GM18858 (cell line): ENCODE results near the gene SNPH.

Source experiments
- ATAC-seq: cut with Tn5 transposase; IDR thresholded peaks from one replicate; pipeline ENCODE4 v1.9.1; 2021; ENCODE audit not compliant: unreplicated experiment

SNPH gene

GRCh38 chr20:1323256-1323655 is 57.2 kb downstream of the SNPH start:
- no peak for ATAC-seq

- no peak for ATAC-seq
Measured at GRCh38 chr20:1323830-1324597, 57.9 kb downstream of the SNPH start.

GRCh38 chr20:1324598-1325172 is 58.6 kb downstream of the SNPH start:
- ATAC-seq: no peak

GRCh38 chr20:1325173-1326030 is 59.3 kb downstream of the SNPH start:
- ATAC-seq: peak; percentile 72

- ATAC-seq: no peak
Measured at GRCh38 chr20:1326031-1326930, 60.2 kb downstream of the SNPH start.

DNA sequence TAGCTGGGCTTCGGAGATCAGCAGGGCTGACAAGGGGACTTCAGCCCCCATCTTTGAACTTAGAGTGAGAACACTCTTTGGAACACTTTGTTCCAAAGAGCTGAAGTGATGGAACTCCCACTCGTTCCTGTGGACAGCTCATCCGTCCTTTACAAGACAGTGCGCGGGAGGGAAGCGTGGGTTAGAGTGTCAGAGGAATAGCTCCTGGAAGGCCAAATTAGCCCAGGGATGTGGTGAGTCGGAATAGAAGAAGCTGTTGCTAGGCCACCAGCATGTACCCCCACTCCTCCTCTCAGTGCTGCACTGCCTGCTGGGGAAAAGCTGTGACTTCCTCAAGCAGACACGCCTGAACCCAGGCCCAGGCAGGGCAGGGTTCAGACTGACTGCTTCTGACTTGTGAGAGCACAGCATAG is 61.2 kb downstream of the SNPH start:
- ATAC-seq: no peak

DNA sequence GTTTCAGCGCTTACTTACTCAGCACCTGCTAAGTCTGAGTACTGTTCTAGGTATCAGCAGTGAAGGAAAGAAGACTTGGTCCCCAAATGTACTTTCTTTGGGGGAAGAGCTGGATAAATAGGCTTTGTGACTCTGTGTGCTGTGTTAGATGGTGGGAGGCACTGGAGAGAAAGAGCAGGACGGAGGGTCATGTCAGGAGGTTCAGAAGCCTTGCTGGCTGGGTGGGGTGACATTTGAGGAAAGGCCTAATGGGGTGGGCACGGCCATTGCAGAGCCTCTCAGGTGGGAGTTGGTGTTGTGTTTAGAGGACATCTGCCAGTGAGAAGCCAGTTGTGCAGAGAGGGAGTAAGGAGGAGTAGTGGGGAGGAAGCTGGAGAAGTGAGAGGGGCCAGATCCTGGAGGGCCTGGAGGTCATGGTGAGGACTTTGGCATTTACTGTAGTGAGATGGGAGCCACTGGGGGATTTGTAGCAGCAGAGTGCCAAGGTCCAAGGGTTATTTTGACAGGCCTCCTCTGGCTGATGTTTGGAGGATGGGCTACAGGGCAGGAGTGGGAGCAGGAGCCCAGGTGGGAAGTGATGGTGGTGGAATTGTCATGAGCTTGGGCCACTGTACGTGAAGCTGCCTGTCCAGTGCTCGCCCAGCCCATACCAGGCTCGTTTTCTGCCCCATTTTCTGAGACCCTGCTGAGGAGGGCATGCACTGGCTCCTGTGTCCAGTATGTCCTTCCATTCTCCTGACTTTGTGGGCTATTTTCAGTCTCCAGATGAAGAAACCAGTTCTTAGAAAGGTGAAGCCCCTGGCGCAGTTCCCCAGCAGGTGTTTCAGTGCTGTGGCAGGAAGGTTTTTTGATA is 62.0 kb downstream of the SNPH start:
- no peak for ATAC-seq

DNA sequence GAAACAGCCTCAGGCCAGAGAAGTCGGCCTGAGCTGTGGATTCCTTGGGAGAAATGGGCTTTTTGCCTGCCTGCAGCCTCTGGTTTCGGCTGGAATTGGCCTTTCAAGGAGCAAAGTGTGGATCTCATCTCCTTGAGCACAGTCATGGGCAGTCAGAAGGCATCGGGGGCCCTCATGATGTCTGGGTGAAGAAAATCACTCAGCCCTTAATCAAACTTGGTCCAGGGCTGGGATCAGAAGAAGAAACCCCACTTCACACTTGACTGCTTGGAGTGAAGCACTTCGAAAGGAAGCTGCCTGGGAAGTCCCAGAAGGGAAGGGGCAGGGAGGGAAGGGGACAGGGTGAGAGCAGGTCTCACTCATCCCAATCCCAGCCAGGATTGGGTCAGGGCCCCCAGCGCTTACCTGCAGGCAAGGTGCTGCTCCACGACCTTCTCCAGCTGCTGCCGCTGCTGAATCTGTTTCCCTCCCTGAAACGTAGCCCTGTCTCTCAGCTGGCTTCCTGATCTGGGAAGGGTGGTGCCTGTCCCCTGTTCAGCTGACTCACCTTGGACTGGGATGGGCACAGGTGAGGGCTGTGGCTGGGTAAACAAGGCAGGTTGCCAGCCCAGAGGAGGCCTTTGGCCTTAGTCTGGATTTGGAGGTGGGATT is 62.7 kb downstream of the SNPH start, which contains the start of gene SDCBP2:
Gene SDCBP2 (minus strand): TSS at position 460 of the 651 bp plus-strand sequence. CDS start 8,723 bp downstream, outside the sequence.
- ATAC-seq: no peak

GRCh38 chr20:1330075-1330830 is 64.2 kb downstream of the SNPH start:
- no peak for ATAC-seq

- no peak for ATAC-seq
Measured at GRCh38 chr20:1331101-1331500, 65.0 kb downstream of the SNPH start.

GRCh38 chr20:1331801-1332453 is 65.8 kb downstream of the SNPH start:
- no peak for ATAC-seq

GRCh38 chr20:1332749-1333300 is 66.7 kb downstream of the SNPH start:
- ATAC-seq: no peak

DNA sequence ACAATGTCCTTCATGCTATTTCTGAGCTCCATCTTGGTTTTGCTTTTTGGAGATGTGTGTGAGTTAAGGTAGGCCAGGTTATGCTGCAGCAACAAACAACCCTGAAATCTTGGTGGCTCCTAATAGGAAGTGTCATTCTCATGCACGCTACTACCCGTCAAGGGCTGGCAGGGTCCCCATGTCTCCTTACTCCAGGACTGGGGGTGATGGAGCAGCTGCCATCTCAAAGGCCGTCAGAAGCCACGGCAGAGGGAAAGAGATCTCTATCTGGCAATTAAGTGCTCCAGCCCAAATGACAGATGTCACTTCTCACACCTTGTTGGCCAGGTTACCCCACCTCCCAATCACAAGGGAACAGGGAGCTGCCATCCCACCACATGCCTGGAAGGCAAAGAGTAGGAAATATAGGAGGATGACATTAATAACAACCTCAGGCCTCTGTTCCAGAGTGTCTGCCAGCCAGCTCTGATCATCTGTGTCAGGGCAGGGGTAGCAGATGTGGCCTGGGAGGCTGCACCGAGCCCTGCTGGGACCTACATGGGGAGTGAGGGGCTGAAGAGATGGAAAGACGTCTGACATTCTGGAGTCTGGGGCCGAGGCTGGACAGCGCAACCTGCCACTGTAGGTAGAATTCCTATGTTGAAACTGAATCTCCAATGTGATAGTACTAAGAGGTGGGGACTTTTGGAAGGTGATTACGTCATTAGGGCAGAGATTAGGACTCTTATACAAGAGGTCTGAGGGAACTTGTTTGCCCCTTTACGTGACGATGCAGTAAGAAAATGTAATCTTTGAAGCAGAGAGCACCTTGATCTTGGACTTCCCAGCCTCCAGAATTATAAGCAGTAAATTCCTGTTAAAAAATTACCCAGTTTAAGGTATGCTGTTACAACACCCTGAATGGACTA is 67.6 kb downstream of the SNPH start:
- no peak for ATAC-seq

GRCh38 chr20:1334370-1334731 is 68.3 kb downstream of the SNPH start:
- no peak for ATAC-seq

DNA sequence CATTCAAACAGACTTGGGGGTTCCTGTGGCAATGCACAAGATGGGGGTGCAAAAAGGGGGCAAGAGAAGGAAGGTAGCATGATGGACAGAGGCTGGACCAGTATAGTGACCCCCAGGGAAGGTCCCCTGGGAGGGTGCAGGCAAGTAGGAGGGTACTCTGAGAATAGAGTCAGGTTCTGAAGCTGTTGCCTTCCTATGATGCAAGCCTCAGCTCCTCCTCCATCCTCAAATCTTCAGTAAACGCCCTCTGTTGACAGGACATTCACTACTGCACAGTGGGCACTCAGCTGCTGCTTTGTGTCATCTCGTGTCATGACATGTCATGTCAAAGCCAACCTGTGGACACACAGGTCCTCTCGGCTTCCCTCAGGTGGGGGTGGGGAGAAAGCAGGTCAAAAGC is 68.7 kb downstream of the SNPH start:
- no peak for ATAC-seq

GRCh38 chr20:1335961-1336698 is 70.0 kb downstream of the SNPH start:
- ATAC-seq: no peak
